Ammon's horn (tissue), 1 donor: ENCODE results near the gene DCLRE1B.
"Not testable (repeated sequence)": the region's sequence is repeated elsewhere in the genome, so short reads cannot be mapped to it uniquely, and the experiment has no call there.

Experiments
- DNase-seq: peaks from one replicate; pipeline ENCODE4 v3.0.0-alpha.2; 2016; ENCODE audit warnings: low spot score

The DCLRE1B gene

GRCh38 chr1:113948151-113948550, 43.0 kb downstream of the DCLRE1B start:
- not testable (repeated sequence) for DNase-seq

DNA sequence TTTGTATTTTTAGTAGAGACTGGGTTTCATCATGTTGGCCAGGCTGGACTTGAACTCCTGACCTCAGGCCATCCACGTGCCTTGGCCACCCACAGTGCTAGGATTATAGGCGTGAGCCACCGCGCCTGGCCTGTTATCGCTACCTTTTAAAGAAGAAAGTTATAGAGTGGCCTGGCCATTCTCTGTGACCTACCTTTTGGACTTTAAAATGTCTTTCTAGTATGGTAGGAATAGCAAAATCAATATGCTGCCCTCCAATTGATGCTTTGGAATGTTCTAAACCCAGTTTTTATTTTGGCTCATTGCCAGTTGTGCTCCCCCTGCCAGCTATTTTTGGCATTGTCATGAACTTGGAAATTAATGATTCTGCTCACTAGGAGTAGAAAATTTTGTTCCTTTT, 43.9 kb downstream of the DCLRE1B start:
- DNase-seq: no peak

GRCh38 chr1:113950908-113951307, 45.8 kb downstream of the DCLRE1B start:
- no peak for DNase-seq

DNA sequence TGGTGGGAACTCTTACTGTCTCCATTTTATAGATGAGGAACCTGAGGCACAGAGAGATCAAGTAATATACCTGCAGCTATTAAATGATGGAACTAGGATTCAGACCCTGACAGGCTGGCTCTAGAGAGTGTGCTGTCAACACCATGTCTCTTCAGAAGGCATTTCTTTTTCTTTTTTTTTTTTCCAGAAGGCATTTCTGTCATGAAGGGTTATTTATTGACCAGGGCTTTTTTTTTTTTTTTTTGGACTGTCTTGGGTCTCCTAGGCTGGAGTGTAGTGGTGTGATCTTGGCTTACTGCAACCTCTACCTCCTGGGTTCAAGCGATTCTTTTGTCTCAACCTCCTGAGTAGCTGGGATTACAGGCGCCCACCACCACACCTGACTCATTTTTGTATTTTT, 46.6 kb downstream of the DCLRE1B start:
- DNase-seq: no peak

DNA sequence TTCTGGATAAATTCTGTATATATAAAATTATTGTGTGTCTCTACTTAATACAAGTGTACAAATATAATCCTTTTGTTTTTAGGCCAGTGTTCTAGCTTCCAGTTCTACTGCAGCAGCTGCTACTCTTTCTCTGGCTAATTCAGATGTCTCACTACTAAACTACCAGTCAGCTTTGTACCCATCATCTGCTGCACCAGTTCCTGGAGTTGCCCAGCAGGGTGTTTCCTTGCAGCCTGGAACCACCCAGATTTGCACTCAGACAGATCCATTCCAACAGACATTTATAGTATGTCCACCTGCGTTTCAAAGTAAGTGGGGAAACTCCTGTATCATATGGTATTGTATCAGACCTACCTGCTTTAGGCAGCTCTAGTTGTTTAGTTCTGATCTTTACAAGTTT, 52.9 kb downstream of the DCLRE1B start:
- no peak for DNase-seq

GRCh38 chr1:113958691-113959090, 53.6 kb downstream of the DCLRE1B start:
- DNase-seq: no peak

DNA sequence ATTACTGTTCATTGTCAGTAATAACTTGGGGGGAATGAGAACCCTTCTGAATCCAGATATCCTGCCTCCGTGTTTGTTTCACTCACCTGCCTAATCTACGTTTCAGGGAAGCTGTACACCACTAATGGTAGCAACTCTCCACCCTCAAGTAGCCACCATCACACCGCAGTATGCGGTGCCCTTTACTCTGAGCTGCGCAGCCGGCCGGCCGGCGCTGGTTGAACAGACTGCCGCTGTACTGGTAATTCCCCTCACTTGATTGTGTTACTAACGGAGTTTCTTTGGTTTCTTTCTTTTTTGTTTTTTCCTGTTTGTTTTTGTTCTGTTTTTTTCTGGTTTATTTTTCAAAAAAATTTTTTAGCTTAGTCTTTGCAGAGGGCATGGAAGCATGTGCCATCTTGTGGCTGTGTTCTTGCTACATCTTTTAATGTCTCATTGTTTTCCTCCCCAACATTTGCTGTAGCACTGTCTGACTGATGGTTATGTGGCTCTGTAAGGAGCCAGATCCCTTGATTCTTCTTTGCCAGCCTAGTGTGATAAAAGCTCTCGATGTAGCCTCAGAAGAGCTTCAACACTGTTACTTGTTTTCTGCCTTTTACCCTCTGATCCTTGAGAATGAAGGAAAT, 58.3 kb downstream of the DCLRE1B start:
- peak; percentile 41 for DNase-seq
